Superior temporal gyrus (tissue), 1 donor: Measurements from ENCODE around the gene GALNT5.
"Not testable (repeated sequence)": the region's sequence is repeated elsewhere in the genome, so short reads cannot be mapped to it uniquely, and the experiment has no call there.

Experiments used
- DNase-seq: peaks from one replicate; pipeline ENCODE4 v3.0.0-alpha.2; 2016; ENCODE audit errors: extremely low spot score

Gene GALNT5

DNA sequence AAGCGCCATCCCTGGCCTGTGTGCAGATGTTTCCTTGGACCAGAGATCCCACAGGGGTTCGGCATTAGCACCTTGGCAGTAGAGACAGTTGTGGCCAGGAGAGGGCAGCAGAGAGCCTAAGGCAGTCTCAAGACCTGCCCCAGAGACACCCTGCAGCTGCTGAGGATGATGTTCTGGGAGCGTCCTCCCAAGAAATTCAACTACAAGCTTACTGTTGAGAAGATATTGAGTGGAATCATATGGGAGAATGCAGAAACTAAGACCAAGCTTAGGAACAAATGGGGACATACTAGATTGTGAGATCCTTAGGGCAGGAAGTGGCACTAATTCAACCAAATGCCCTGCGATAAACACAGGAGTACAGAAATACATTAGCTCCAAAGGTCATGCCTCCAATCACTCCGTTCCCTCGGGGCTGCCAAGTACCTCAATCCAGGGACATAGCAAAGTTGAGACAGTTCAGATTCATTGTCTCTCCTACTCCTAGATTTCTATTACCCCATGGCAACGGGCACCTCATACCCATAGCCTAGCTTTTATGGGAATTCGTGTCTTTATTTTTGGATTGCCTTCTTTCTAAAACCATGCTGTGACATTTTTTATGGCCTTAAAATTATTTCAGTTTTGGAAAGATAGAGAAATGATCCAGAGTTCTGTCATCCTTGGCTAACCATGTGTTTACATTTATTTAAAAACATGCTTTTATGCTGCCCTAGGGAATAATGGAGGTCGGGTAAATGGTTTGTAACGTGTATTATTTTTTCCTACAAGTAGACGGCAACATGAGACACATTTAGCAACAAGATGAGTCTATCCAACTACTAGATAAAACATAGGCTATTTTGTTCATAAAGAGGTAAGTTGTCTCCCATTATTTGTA lies 70.4 kb downstream of the GALNT5 start:
- DNase-seq: peak; percentile 96

DNA sequence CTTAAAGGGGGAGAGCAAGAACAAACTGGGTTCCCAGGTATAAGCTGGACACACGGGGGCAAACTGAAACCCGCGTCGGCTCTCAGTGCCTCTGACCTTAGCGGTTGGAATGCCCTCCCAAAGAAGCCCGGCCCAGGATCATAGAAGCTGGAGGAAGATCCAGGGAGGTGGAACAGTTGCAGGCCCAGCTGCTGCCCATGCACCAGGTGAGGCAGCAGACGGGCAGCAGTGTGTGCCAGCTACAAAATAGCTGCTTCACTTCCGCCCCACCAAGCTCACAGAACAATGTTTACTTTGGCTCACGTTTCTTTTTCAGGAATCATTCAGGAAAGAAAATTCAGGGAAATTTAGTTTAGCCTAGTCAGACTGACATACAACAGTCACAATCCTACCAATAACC lies 72.0 kb downstream of the GALNT5 start:
- DNase-seq: peak; percentile 4

DNA sequence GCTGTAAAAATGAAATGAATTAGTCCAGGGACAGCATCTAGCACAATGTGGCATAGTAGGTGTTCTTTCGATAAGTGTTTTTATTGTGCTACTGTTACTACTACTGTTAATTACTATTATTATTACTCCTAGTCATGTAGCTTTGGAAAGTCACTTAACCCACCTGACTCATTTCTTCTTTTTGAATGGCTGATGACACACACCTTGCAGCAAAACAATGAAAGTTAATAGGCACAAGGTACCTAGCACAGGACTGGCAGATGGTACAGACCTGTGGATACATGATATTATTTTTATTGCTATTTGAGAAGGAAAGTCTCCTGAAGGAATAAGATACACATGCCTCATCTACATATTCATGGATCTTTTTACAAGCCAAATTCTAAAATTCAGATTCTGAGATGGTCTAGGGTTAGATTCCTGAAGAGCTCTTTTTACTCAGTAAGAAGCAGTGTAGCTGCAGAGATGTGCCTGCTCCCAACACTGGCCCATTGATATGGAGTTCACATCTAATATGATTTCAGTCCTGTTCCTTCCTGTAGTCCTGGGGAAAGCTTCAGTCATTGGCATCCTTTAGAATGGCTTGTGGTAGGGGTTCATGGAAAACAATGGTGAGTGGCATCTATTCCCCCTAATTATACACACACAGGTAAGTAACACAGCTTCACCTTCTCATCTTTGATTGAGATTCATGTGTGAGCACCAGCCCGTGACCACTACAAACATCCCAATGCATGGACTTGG lies 76.0 kb downstream of the GALNT5 start:
- peak; percentile 56 for DNase-seq

DNA sequence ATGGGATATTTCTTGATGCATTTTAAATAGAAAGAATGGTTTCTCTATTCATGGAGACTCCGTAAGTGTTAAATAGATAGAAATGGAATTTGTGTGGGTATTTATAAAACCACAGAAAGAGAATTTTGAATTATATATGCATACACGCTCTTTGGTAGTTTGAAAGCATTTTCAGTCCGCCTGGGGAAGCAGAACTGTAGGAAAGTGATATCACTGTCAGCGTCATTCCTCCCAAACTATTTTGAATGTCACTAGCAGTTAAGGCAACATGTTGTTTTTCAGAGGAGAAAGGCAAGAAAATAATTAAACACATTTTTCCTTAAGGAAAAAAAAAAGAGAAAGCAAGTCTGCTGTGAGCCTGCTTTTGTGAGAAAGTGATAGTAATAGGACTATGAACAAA lies 76.8 kb downstream of the GALNT5 start:
- DNase-seq: peak; percentile 72

DNA sequence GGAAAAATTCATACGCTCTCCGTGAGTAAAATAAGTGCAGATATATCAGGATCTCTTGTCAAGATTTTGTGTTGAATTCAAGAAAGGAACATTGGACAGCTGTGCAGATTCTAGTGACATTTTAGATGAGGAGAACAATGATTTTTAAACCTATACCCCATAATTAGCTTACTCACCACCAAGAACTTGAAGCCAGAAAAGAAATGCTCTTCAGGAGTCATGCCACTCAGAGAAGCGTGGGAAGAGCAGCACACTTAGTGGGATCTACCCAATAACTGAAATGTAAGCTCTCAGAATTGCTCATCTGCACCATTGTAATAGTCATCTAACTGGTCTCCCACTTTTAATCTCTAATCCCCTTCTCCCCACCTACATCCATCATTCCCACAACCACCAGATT lies 77.3 kb downstream of the GALNT5 start:
- DNase-seq: peak; percentile 59

DNA sequence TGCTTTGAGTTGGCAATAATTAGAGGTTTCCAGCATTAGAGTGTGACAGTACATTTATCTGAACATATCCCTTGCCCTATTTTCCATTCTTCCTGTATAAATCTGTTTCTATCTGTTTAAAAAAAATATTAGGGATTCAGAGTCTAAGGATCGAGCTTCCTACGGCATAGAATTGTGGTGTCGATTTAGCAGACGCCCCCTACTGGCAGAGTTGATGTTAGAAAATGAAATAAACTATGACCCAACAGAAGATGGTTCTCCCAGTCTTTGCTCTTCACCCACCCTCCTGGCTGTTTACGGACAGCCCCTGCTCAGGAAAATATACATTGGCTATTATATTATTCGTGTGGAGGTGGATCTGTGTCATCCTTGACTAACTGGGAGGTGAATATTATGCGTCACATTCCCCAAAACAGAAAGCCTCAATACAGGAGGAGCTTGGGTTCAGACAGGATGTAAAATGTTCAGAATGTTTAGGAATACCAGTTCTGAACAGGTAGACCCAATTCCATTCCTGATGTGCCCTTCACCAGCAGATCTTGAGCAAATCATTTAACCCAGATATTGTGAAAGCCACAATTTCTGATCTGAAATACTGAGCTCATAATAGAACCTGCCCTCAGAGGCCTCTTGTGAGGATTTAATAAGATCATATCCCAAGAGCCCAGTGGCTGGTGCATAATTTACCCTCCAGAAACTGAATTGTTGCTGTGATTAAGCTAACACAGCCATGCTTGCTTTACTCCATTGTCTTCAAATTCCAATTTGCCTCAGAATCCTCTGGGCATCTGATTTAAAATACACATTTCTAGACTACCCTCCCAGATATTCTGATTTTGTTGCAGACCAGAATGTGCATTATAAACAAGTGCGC lies 78.9 kb downstream of the GALNT5 start:
- DNase-seq: peak; percentile 84

DNA sequence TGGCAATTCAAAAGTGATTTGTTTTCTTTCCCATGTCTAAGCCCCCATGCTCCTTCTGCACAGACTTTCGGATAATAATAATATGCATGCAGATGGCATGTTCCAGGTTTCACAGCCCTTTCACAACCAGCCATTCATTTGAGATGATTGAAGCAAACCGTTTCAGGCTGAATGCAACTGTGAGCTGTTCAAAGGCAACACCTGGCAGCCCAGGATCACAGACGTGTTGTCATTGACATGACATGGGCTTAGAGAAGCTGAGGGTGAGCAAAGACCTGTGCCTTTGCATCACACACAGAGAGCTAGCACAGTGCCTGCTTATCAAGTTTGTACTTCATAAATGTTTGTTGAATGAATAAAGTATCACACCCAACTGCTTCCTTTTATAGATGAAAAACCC lies 80.5 kb downstream of the GALNT5 start:
- no peak for DNase-seq

DNA sequence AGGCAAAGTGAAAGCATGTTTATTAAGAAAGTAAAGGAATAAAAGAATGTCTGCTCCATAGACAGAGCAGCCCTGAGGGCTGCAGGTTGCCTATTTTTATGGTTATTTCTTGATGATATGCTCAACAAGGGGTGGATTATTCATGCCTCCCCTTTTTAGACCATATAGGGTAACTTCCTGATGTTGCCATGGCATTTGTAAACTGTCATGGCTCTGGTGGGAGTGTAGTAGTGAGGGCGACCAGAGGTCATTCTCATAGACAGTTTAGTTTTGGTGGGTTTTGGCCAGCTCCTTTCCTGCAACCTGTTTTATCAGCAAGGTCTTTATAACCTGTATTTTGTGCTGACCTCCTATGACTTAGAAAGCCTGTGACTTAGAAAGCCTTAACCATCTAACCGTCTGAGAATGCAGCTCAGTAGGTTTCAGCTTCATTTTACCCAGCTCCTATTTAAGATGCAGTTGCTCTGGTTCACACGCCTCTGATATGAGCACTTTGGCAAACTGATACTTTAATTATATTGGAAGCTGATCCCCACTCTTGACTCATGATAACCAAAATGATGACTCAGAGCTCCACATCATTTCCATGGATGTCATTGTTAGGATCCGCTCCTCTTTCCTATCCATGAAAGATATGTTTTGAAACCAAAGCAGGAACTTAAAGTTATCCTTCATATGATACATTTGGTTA lies 82.6 kb downstream of the GALNT5 start:
- no peak for DNase-seq

DNA sequence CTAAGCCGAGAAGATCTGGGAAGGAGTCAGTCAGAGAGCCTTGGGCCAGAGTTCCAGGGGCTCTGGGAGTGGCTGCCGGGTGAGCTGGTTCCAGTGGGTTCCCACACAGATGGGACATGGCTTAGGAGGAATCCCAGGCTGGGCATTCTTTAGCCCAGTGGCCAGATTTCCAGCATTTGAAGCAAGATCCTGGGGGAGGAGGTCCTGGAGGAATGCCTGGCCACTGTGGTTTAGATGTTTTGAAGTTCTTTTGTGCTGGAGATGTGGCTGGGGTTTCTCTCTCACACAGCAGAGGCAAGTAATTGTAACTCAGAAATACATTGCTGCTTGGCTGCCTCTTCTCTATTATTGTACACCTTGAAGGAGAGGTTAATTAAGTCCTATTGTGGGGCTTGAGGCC lies 83.9 kb downstream of the GALNT5 start:
- not testable (repeated sequence) for DNase-seq

DNA sequence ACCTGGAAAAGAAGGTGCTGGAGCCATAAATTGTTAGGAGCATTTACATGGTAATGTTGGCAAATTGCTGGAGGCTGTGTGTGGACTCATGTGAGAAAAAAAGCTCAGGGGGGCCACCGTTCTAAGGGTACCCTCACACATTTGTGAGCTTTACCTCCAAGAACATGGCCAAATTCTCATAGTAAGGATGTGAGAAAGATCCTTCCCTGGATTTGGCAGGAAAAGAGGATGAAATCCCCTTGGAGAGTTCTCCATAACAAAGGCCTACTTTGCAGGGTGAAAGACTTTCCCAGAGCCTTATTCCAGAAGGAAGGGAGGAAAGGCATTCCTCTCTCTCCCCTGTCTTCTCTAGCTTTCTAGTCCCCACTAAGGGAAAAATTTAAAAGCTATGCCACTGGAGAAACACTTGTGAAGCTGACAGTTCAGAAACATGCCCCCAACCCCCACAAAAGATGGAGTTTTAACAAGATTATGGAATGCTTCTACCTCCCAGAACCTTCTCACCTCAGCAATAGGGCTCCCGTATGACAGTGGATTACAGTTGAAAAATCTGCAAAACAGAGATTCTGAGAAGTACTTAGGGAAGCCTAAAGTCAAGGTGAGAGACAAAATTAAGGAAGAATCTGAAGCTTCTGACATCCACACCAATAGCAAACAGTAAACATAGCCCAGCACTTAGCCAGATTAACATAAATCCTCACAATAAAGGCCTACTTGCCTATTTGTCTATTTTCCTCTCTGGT lies 88.3 kb downstream of the GALNT5 start:
- no peak for DNase-seq

DNA sequence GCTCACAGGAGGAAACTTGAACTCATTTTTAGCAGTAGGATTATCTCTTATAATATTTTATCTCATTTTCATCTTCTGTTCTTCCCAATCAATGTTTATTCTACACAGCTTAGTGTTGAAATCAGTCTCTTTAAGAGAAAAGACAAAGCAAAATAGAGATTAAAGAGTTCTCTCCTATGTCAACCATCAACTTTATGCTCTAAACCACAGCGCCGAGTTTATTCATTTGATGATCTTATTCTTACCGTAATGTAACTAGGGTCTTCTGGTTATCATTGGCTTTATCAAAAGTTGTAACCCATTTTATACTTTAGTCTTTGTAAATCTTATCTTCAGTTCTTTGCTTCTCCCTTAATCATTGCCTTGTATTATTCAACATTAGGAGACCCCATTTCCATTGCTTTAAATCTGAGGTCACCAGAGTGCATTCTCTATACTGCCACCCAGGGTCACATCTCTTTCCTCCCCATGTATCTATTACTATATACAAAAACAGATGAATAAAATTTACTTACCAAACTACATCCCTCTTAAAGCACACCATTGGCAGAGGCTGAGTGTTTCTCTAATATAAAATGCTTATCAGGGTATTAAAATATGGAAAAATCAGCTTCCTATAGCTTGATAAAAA lies 90.9 kb downstream of the GALNT5 start:
- DNase-seq: no peak

DNA sequence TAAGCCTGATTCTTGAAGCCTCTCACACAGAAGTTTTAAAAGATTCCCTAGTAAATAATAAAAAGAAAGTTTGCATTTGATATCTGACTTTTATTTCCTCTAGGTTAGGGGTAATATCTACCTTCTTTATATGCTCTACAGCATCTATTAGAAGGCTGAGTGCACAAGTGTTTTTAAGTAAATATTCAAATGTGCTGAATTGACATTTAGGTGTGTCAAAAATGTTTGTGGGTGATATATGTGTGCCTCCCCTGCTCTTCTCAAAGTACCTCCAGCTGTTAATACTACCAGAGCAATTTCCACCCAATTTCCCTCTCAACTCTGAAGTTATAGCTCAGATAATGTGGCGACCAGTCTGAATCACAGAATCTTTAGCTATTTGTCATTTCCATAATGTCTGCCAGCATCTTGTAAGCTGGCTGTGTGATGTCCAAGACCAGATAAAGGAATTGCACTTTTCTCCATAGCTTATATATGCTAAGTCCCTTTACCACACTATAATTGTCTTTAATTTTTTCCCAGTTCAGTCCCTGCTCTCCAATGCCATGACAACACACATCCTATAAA lies 92.5 kb downstream of the GALNT5 start:
- DNase-seq: no peak

DNA sequence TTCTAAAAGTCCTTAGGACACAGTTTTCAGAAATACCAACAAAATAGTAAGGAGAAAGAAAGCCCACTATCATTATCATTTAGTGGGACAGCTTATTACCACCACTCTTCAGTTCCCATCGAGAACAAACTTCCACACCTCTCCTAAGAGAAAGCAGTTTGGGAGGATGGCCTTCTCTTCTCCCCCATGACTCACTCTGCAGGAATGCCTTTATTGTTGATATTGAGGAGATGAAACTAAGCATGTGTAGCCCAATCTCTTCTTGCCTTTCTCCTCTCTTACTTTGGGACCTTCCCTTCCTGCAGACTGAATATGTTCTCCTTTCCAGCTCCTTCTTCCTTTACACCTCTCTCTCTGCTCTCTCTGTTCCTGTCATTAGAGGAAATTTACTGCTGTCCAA lies 98.1 kb downstream of the GALNT5 start:
- no peak for DNase-seq

DNA sequence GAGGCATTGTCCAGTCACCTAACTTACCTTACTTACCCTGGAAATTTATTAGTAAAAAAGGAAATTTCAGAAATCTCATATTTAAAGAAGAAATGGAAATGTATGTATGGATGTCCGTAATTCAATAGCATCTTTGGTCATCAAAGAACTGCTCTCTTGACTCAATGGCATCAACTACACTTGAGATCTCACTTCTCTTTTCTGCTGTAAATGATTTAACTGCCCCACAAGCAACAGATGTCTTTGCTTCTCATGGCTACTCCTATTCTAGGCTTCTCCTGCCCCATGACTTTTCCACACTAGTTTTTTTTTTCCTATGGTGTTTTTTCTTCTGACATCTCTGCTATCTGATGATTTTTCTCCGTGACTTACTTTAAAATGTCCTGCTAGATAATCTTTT lies 102.1 kb downstream of the GALNT5 start:
- no peak for DNase-seq

DNA sequence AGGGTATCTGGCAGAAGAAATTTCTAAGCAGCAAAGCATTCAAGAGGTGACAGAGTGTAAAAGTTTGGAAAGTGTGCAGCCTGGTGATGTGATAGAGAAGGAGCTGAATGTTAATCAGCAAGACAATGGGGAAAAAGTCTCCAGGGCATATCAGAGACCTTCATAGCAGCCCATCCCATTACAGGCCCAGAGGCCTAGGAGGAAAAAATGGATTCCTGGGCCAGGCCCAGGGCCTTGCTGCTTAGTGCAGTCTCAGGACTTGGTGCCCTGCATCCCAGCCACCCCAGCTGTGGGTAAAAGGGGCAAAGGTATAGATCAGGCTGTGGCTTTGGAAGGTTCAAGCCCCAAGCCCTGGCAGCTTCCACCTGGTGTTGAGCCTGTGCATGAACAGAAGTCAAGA lies 104.0 kb downstream of the GALNT5 start:
- DNase-seq: no peak

DNA sequence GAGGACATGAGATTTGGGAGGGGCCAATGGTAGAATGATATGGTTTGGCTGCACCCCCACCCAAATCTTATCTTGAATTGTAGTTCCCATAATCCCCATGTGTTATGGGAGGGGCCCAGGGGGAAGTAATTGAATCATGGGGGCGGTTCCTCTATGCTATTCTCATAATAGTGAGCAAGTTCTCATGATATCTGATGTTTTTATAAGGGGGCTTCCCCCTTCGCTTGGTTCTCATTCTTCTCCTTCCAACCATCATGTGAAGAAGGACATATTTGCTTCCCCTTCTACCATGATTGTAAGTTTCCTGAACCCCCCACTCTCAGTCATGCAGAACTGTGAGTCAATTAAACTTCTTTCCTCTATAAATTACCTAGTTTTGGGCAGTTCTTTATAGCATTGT lies 105.1 kb downstream of the GALNT5 start:
- DNase-seq: no peak

DNA sequence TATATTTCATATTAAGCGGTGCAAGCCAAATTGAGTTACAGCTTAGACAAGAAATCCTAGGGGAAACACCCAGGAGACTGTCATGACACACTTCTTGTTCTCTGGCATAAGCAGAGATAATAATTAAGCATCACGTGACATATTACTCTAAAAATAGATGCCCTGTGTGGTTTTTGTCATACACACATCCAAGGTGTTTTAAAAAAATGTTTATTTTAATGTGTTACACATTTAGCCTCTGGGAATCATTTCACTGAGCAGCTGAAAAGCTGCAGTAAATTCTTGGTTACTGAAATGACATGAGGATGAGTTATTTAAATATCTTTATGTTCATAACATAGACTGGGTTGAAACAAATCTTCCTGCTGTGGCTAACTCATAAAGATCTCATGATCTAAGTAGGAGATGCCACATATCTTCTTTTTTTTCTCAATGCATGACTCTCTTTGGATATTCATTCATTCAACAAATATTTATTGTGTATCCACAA lies 106.2 kb downstream of the GALNT5 start:
- DNase-seq: no peak
